Sigmoid colon (tissue), 7 donors: ENCODE data around the gene HMGN3. TPM values are rescaled to one million over a fixed set of nuclear protein-coding genes. Genes with fewer than 3 reads are reported as not detected.
"Not testable (repeated sequence)": the region's sequence is repeated elsewhere in the genome, so short reads cannot be mapped to it uniquely, and the experiment has no call there.

Source experiments
- DNase-seq: peaks from one replicate; pipeline ENCODE4 v3.0.0-alpha.2; 2019
- H3K27ac ChIP-seq, 4 donors: fragments of 200-600 bp; sonication (generic); one replicate each; pipeline ENCODE4 v1.5.1; 2016 to 2019; ENCODE audit warnings: mild to moderate bottlenecking in 1 of 4
- H3K27me3 ChIP-seq, 3 donors: fragments of 200-600 bp; sonication (generic); one replicate each; pipeline ENCODE4 v1.5.1; 2019; ENCODE audit warnings: mild to moderate bottlenecking in 1 of 3
- H3K36me3 ChIP-seq, 4 donors: fragments of 200-600 bp; sonication (generic); one replicate each; pipeline ENCODE4 v1.5.1; 2016 to 2019
- H3K4me1 ChIP-seq, 4 donors: fragments of 200-600 bp; sonication (generic); one replicate each; pipeline ENCODE4 v1.5.1; 2017 to 2019
- H3K4me3 ChIP-seq, 4 donors: fragments of 200-600 bp; sonication (generic); one replicate each; pipeline ENCODE4 v1.5.1; 2017 to 2019; ENCODE audit warnings: mild to moderate bottlenecking in 2 of 4, moderate library complexity in 1 of 4
- H3K9me3 ChIP-seq, 4 donors: fragments of 200-600 bp in 3 of 4; sonication (generic) in 3 of 4; one replicate each; pipeline versions ENCODE4 v1.5.1 to v1.6.1; 2013 to 2019
- EP300 ChIP-seq, 4 donors: sonication (generic); formaldehyde crosslinking; IDR thresholded peaks; one replicate each; pipeline ENCODE4 v1.6.1; 2017; ENCODE audit warnings: antibody characterized with exemption in 4 of 4
- POLR2A ChIP-seq, 2 donors: fragments of 450-650 bp; IDR thresholded peaks; one replicate each; pipeline ENCODE4 v1.6.1; 2016; ENCODE audit warnings: antibody characterized with exemption in 2 of 2, mild to moderate bottlenecking in 2 of 2, moderate library complexity in 2 of 2
- POLR2AphosphoS5 ChIP-seq, 4 donors: sonication (generic); formaldehyde crosslinking; IDR thresholded peaks; one replicate each; pipeline ENCODE4 v1.6.1; 2017; ENCODE audit warnings: antibody characterized with exemption in 4 of 4
- WGBS, 2 donors: extraction: QIAGEN DNeasy Blood & Tissue Kit; methylation state at CpG; one replicate each; pipeline ENCODE4 v1.1.7; 2013; 5-methylcytosine and 5-hydroxymethylcytosine counted together
- intact Hi-C: fragments of 100-400 bp; cut with DNase I; formaldehyde crosslinking; loops from one replicate; pipeline ENCODE4 v1.15.1; 2023
- polyA plus RNA-seq, 3 donors: library from polyadenylated mRNA; stranded (reverse); fragments of 200-250 nt; gene quantifications; one replicate each; pipeline ENCODE4 v1.2.3, GENCODE V29; 2013
- total RNA-seq, 4 donors: library from RNA; depleted of rRNA; stranded (reverse); fragments of >200 nt; gene quantifications; one replicate each; pipeline ENCODE4 v1.1.0, GENCODE V29; 2016
- TF ChIP-seq, protein P1 (sequence below), 4 experiments: fragments of 450-650 bp in 3 of 4; fragments of 200-600 bp in 1 of 4; IDR thresholded peaks; one replicate each; pipeline ENCODE4 v1.5.1; 2016 to 2019; ENCODE audit warnings: antibody characterized with exemption in 4 of 4, mild to moderate bottlenecking in 3 of 4, moderate library complexity in 2 of 4
- donor health status: healthy with polysubstance abuse.
- donor health status: Bipolar disorder and iron deficiency.
- donor health status: healthy.

The HMGN3 gene
- total and polyA plus RNA-seq, 7 donors: 49.9 to 82.8 (median 69.4) TPM

- H3K4me3 ChIP-seq: no peak overlapping the region
- H3K9me3 ChIP-seq: no peaks in the 10 kb centered on the region
- no peaks in the 10 kb centered on the region for H3K27me3 ChIP-seq
- H3K27ac ChIP-seq: no peak overlapping the region
- DNase-seq: no peak
- no peaks in the 10 kb centered on the region for H3K4me1 ChIP-seq
- 73 to 89% methylated on average over 5 of the region's 5 CpGs for WGBS, 2 donors
- TF ChIP-seq POLR2AphosphoS5 (IDR thresholded peaks at IDR 0.05) (no peak), EP300 (IDR thresholded peaks at IDR 0.05) (no peak), POLR2A (IDR thresholded peaks at IDR 0.05) (no peak)
- TF ChIP-seq, protein P1, sequence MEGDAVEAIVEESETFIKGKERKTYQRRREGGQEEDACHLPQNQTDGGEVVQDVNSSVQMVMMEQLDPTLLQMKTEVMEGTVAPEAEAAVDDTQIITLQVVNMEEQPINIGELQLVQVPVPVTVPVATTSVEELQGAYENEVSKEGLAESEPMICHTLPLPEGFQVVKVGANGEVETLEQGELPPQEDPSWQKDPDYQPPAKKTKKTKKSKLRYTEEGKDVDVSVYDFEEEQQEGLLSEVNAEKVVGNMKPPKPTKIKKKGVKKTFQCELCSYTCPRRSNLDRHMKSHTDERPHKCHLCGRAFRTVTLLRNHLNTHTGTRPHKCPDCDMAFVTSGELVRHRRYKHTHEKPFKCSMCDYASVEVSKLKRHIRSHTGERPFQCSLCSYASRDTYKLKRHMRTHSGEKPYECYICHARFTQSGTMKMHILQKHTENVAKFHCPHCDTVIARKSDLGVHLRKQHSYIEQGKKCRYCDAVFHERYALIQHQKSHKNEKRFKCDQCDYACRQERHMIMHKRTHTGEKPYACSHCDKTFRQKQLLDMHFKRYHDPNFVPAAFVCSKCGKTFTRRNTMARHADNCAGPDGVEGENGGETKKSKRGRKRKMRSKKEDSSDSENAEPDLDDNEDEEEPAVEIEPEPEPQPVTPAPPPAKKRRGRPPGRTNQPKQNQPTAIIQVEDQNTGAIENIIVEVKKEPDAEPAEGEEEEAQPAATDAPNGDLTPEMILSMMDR (IDR thresholded peaks at IDR 0.05): no peak
- no peaks in the 10 kb centered on the region for H3K36me3 ChIP-seq
- intact Hi-C loops: no loop called here
Observed at GRCh38 chr6:79257381-79258205, 23.1 kb upstream of the HMGN3 start.

GRCh38 chr6:79256770-79257169 lies 22.3 kb upstream of the HMGN3 start:
- WGBS, 2 donors: 74 to 82% methylated on average over 10 of the region's 10 CpGs
- not testable (repeated sequence) for DNase-seq

GRCh38 chr6:79255086-79255485 lies 20.6 kb upstream of the HMGN3 start:
- DNase-seq, H3K4me1 ChIP-seq, H3K27ac ChIP-seq, H3K27me3 ChIP-seq, H3K9me3 ChIP-seq, H3K36me3 ChIP-seq, intact Hi-C loops, H3K4me3 ChIP-seq: not testable (repeated sequence)
- WGBS, 2 donors: 90 to 93% methylated on average over 3 of the region's 3 CpGs

More at GRCh38 chr6:79256770-79257169, 22.3 kb upstream of the HMGN3 start:
- H3K27me3 ChIP-seq, H3K27ac ChIP-seq, H3K9me3 ChIP-seq, H3K36me3 ChIP-seq, H3K4me3 ChIP-seq, intact Hi-C loops, H3K4me1 ChIP-seq: not testable (repeated sequence)

GRCh38 chr6:79250559-79250958 lies 16.1 kb upstream of the HMGN3 start:
- TF ChIP-seq POLR2A (IDR thresholded peaks at IDR 0.05): no peak
- TF ChIP-seq POLR2AphosphoS5 (IDR thresholded peaks at IDR 0.05): no peak
- no peak for TF ChIP-seq EP300 (IDR thresholded peaks at IDR 0.05)
- TF ChIP-seq, protein P1 (IDR thresholded peaks at IDR 0.05): no peak
- Histone ChIP-seq H3K27ac (no peak overlapping the region), H3K4me3 (no peak overlapping the region), H3K36me3 (no peaks in the 10 kb centered on the region), H3K9me3 (no peaks in the 10 kb centered on the region), H3K4me1 (no peaks in the 10 kb centered on the region), H3K27me3 (no peaks in the 10 kb centered on the region)
- intact Hi-C loops: no loop called here
- WGBS, 2 donors: 79 to 90% methylated on average over 2 of the region's 2 CpGs
- DNase-seq: no peak

DNA sequence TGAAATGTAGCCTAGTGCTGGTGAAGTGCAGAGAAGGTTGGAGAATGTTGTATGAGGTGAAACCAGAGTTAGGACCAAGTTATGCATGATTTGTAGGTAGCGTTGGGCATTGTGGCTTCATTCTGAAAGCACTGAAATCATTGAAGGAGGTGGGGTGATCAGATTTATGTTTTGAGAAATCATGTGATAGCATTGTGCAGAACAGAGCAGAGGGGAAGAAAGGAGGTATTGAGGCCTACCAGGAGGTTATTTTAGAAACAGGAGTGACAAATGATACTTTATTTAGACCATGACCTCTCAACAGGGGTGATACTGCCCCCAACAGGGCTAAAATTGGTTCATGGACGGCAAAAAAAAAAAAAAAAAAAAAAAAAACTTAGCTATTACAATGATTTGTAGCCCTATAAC lies 15.6 kb upstream of the HMGN3 start:
- TF ChIP-seq POLR2A (IDR thresholded peaks at IDR 0.05) (no peak), EP300 (IDR thresholded peaks at IDR 0.05) (no peak)
- TF ChIP-seq, protein P1 (IDR thresholded peaks at IDR 0.05): no peak
- H3K9me3 ChIP-seq: no peaks in the 10 kb centered on the region
- H3K4me1 ChIP-seq: no peaks in the 10 kb centered on the region
- H3K4me3 ChIP-seq: no peak overlapping the region
- DNase-seq: no peak
- no peaks in the 10 kb centered on the region for H3K36me3 ChIP-seq
- no peaks in the 10 kb centered on the region for H3K27me3 ChIP-seq
- no peak overlapping the region for H3K27ac ChIP-seq
- intact Hi-C loops: no loop called here
- WGBS, 2 donors: 56 to 65% methylated on average over 2 of the region's 2 CpGs

- TF ChIP-seq POLR2A (IDR thresholded peaks at IDR 0.05) (no peak), POLR2AphosphoS5 (IDR thresholded peaks at IDR 0.05) (no peak), EP300 (IDR thresholded peaks at IDR 0.05) (no peak)
- TF ChIP-seq, protein P1 (IDR thresholded peaks at IDR 0.05): no peak
- intact Hi-C loops: no loop called here
- Histone ChIP-seq H3K9me3 (no peaks in the 10 kb centered on the region), H3K4me1 (no peaks in the 10 kb centered on the region), H3K27me3 (no peaks in the 10 kb centered on the region), H3K36me3 (no peaks in the 10 kb centered on the region), H3K4me3 (no peak overlapping the region), H3K27ac (no peak overlapping the region)
- DNase-seq: no peak
- 91 to 92% methylated on average over 2 of the region's 2 CpGs for WGBS, 2 donors
Observed at GRCh38 chr6:79249136-79249535, 14.7 kb upstream of the HMGN3 start.
